Upper lobe of left lung (tissue), 4 donors: ENCODE measurements around the gene NUFIP1.

Experiments used
- EP300 ChIP-seq, 4 donors: sonication (generic); formaldehyde crosslinking; IDR thresholded peaks; one replicate each; pipeline ENCODE4 v1.5.1; 2017; ENCODE audit warnings: antibody characterized with exemption in 4 of 4, control low read depth in 2 of 4
- POLR2A ChIP-seq, 4 donors: fragments of 450-650 bp; IDR thresholded peaks; one replicate each; pipeline ENCODE4 v1.5.1; 2016 to 2017; ENCODE audit warnings: antibody characterized with exemption in 4 of 4, mild to moderate bottlenecking in 2 of 4
- POLR2AphosphoS5 ChIP-seq, 2 donors: sonication (generic); formaldehyde crosslinking; IDR thresholded peaks; one replicate each; pipeline ENCODE4 v1.5.1; 2017; ENCODE audit warnings: antibody characterized with exemption in 2 of 2
- TF ChIP-seq, protein P1 (sequence below), 6 experiments: fragments of 450-650 bp in 4 of 6; fragments of 200-600 bp in 2 of 6; sonication (generic) in 2 of 6; IDR thresholded peaks; one replicate each; pipeline ENCODE4 v1.5.1; 2016 to 2019; ENCODE audit warnings: antibody characterized with exemption in 6 of 6

DNA sequence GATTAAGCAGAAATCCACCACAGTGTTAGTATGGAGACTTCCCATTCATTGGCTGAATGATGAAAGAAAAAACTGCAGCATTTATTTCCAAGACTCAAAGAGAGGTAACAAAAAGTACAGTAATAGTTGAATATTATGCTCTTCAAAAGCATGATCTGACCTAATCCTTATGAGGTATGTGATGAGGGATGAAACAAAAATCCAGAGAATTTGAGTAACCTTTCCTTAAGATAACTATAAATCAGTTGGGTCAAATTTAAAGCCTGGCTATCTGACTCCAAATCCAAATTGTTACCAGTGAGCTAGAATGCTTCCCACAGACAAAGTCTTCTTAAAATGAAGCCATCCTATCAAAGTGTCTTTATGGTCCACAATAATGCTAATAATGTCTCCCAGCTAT, 38.1 kb downstream of the NUFIP1 start:
- TF ChIP-seq EP300 (IDR thresholded peaks at IDR 0.05) (no peak), POLR2A (IDR thresholded peaks at IDR 0.05) (no peak), POLR2AphosphoS5 (IDR thresholded peaks at IDR 0.05) (no peak)
- TF ChIP-seq, protein P1, sequence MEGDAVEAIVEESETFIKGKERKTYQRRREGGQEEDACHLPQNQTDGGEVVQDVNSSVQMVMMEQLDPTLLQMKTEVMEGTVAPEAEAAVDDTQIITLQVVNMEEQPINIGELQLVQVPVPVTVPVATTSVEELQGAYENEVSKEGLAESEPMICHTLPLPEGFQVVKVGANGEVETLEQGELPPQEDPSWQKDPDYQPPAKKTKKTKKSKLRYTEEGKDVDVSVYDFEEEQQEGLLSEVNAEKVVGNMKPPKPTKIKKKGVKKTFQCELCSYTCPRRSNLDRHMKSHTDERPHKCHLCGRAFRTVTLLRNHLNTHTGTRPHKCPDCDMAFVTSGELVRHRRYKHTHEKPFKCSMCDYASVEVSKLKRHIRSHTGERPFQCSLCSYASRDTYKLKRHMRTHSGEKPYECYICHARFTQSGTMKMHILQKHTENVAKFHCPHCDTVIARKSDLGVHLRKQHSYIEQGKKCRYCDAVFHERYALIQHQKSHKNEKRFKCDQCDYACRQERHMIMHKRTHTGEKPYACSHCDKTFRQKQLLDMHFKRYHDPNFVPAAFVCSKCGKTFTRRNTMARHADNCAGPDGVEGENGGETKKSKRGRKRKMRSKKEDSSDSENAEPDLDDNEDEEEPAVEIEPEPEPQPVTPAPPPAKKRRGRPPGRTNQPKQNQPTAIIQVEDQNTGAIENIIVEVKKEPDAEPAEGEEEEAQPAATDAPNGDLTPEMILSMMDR (IDR thresholded peaks at IDR 0.05): no peak
